Renal cortex interstitium (tissue), 11 donors: ENCODE measurements around the gene THUMPD2. TPM values are rescaled to one million over a fixed set of nuclear protein-coding genes. Genes with fewer than 3 reads are reported as not detected.

ENCODE experiments used
- DNase-seq, 11 donors: peaks; one replicate each; pipeline ENCODE4 v3.0.0-alpha.2; 2013; ENCODE audit warnings: low read depth in 9 of 11, low spot score in 4 of 11; ENCODE audit errors: extremely low read depth in 1 of 11
- polyA plus RNA-seq, 3 donors: library from polyadenylated mRNA; unstranded; fragments of 120-200 nt; gene quantifications; one replicate each; pipeline ENCODE4 v1.2.1, GENCODE V29; 2013; ENCODE audit not compliant: insufficient read length in 3 of 3

The THUMPD2 gene
- polyA plus RNA-seq, 3 donors: 18.1 to 29.0 (median 20.3) TPM

- DNase-seq: no peak
Observed at GRCh38 chr2:39778233-39778632, 825 bp downstream of the THUMPD2 start.

- no peak for DNase-seq
Observed at GRCh38 chr2:39772812-39773152, 6.3 kb downstream of the THUMPD2 start.

- no peak for DNase-seq
Observed at GRCh38 chr2:39772086-39772811, 6.8 kb downstream of the THUMPD2 start.

GRCh38 chr2:39762448-39762847 is 16.6 kb downstream of the THUMPD2 start:
- DNase-seq: no peak

DNA sequence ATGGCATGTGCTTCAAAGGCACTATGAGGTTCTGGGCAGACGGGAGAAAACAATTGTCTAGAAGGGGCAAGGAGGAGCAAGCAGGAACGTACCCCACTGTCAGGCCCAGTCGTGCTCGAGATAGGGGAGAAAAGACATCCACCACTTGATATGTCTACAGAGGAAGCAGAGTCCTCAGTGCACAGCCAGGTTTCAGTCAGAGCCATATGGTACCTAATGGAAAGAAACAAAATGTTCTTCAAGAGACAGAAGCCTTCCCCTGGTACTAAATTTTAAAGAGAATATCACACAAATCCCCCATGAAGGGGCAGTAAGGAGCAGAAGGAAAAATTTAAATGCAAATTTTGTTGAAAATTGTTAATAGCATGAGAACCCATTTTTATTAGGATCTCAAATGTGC is 21.9 kb downstream of the THUMPD2 start:
- DNase-seq: no peak

DNA sequence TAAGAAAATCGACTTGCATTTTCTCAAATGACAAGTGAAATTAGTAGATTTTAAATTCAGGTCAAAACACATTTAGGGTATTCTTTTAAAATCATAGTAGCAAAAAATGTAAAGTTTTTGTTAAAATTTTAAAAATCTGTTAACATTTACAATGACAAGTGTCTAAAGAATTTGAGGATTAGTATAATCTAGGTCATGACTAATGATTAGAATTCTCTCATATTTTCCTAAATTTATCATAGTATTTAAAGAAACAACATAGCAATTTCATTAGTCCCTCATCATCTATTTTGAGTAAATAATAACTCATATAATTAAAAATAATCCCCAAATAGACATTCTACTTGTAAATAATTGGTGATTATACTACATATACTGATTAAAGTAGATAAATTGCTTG is 23.6 kb downstream of the THUMPD2 start:
- DNase-seq: no peak

- no peak for DNase-seq
Observed at GRCh38 chr2:39743269-39743776, 35.7 kb downstream of the THUMPD2 start.

DNA sequence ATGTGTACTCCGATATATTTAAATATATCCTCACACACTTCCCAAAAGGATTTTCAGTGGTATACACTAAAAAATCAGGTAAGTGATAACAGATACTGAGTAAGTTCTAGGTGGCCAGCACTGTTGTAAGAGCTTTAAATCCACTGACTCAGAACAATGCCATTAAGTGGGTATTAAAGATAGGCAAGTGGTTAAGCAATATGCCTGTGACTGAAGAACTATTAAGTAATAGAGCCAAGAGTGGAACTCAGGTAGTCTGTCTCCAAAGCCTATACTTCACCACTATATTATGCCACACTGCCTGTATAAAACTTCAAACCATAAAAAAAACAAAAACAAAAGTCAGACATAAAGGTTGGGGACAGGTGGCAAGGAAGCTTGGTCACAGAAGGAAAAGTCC is 37.2 kb downstream of the THUMPD2 start:
- no peak for DNase-seq

GRCh38 chr2:39739386-39739785 is 39.7 kb downstream of the THUMPD2 start:
- DNase-seq: no peak

DNA sequence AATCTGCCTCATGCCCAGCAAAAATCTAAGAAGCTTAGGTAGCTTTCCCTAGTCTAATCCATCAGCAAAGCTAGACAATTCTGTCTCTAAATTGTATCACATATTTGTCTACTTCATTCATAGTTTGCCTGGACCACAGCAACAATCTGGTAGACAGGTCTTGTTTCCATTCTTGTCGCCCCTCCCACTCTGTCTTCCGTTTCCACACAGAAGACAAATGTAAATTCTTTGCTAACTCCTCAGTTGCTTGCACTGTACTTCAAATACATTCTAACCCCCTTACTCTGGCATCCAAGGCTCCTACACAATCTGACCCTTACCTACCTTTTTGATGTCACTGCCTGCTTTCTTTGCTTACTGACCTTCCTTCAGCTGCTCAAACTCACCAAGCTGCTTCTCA is 40.1 kb downstream of the THUMPD2 start:
- DNase-seq: no peak

- no peak for DNase-seq
Observed at GRCh38 chr2:39737661-39738060, 41.4 kb downstream of the THUMPD2 start.

GRCh38 chr2:39736640-39737039 is 42.4 kb downstream of the THUMPD2 start:
- no peak for DNase-seq

DNA sequence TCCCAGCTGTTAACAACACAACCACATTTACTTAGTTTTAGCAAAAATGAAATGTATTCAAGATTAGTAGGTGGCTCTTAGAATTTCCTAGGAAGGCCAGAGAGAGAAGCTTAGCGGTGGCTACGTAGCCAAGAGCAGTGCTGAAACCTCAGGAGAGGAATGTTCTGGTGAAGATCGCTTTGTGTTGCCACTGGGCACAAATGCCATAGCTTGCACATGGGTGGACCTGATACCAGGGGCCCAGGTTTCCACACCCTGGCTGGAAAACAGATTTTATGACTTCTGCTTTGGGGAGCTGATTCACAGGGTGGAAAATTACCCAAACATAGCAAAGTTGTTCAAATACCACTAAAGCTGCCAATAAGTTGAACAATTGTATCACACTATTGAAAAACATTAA is 43.4 kb downstream of the THUMPD2 start:
- DNase-seq: no peak

DNA sequence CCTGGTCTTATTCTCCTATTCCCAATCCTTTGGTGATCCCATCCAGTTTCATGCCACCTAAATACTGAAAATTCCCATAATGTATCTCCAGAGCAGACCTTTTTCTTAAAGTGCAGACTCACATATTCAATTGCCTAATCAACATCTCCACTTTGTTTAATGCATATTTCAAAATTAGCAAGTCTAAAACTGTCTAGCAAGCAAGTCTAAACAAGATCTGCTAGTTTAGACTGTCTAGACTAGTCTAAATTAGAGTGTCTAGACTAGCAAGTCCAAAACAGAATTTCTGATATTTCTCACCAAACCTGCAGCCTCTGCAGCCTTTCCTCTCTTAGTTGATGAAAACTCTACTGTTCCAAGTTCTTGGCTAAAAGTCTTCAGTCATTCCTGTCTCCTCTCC is 44.6 kb downstream of the THUMPD2 start:
- no peak for DNase-seq

- DNase-seq: no peak
Observed at GRCh38 chr2:39733070-39733674, 45.9 kb downstream of the THUMPD2 start.

GRCh38 chr2:39732482-39732881 is 46.6 kb downstream of the THUMPD2 start:
- peak in 4 of 11 donors; percentile 6 to 31 (median 24) for DNase-seq

- DNase-seq: no peak
Observed at GRCh38 chr2:39731546-39731945, 47.5 kb downstream of the THUMPD2 start.

DNA sequence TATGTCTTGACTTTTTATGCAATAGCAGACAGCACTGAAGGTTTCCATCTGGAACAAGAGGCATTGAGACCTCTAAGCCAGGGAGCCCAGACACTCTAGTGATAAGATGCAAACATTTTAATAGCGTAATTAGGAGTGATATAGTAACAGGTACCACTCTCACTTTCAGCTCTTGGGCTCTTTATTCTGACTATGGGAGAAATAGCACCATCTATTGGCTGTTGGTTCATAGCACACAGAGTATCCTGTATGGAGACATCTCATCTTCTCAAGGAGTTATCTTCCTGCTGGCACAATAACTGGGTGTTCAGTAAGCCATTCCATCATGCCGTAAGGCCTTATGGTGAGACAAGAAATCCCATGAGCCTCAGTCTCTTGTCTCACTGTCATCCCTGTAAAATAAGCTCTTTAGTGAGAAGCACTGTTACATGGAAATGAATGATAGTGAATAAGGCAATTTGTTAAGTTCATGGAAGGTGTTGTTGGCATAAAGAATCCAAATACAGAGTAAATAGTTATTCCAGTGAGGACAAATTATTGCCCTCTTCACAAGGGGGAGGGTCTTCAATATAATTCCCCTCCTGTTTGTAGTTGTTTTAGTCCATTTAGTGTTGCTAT is 48.3 kb downstream of the THUMPD2 start:
- DNase-seq: peak in 1 of 11 donors; percentile 20

DNA sequence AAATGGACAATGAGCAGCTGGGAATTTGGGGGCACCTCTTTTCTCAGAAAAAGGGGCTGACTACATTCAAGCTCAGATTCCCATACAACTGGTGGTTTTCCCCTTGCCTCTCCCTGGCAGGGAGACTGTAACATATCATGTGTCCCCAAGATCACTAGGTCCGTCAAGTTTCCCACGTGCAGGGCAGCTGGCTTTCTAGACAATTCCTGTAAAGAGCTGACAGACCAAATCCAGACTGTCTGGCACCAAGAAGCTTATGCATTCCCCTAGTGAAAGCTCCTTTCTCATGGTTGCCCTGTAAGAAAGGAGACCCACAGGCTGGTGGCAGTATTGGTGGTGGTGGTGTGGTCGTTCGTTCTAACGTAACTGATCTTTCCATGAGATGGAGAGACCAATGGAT is 48.8 kb downstream of the THUMPD2 start:
- DNase-seq: no peak

GRCh38 chr2:39728941-39729351 is 50.1 kb downstream of the THUMPD2 start:
- DNase-seq: no peak
